Mesenchymal stem cell (in vitro differentiated cells and primary cell): Measurements from ENCODE around the gene AMN.
"Not testable (repeated sequence)": the region's sequence is repeated elsewhere in the genome, so short reads cannot be mapped to it uniquely, and the experiment has no call there.

Source experiments
- DNase-seq: peaks from one replicate; pipeline ENCODE4 v3.0.0-alpha.2; 2013
- H2AFZ ChIP-seq: one replicate; pipeline ENCODE4 v1.6.1; 2013; ENCODE audit warnings: low read depth, mild to moderate bottlenecking, control low read depth, inconsistent platforms, low read length, moderate library complexity
- H2AK5ac ChIP-seq: 2 replicates; pipeline ENCODE4 v1.6.1; 2013; ENCODE audit warnings: low read length, moderate library complexity, mild to moderate bottlenecking, inconsistent platforms; ENCODE audit not compliant: severe bottlenecking
- H2BK120ac ChIP-seq: one replicate; pipeline ENCODE4 v1.6.1; 2013; ENCODE audit warnings: low read depth, mild to moderate bottlenecking, inconsistent platforms, low read length, moderate library complexity
- H2BK12ac ChIP-seq, 2 experiments: one replicate each; pipeline ENCODE4 v1.6.1; 2013; ENCODE audit warnings: inconsistent platforms in 2 of 2, low read length in 2 of 2, mild to moderate bottlenecking in 2 of 2, moderate library complexity in 2 of 2, control low read depth in 1 of 2
- H2BK15ac ChIP-seq: one replicate; pipeline ENCODE4 v1.6.1; 2013; ENCODE audit warnings: mild to moderate bottlenecking, low read depth, inconsistent platforms; ENCODE audit not compliant: poor library complexity, severe bottlenecking
- H2BK5ac ChIP-seq: 2 replicates; pipeline ENCODE4 v1.6.1; 2013; ENCODE audit warnings: low read depth, mild to moderate bottlenecking, low read length, control low read depth, inconsistent platforms; ENCODE audit not compliant: poor library complexity, severe bottlenecking
- H3K14ac ChIP-seq, 2 experiments: one replicate each; pipeline ENCODE4 v1.6.1; 2013; ENCODE audit warnings: inconsistent platforms in 2 of 2, low read length in 2 of 2, control low read depth in 1 of 2, mild to moderate bottlenecking in 1 of 2, moderate library complexity in 1 of 2
- H3K18ac ChIP-seq, 2 experiments: one replicate each; pipeline ENCODE4 v1.6.1; 2013; ENCODE audit warnings: inconsistent platforms in 2 of 2, low read length in 2 of 2, control low read depth in 1 of 2, low read depth in 1 of 2, mild to moderate bottlenecking in 1 of 2
- H3K23ac ChIP-seq, 2 experiments: one replicate each; pipeline ENCODE4 v1.6.1; 2013; ENCODE audit warnings: inconsistent platforms in 2 of 2, low read length in 2 of 2, mild to moderate bottlenecking in 2 of 2, moderate library complexity in 2 of 2, control low read depth in 1 of 2
- H3K27ac ChIP-seq: 2 replicates; pipeline ENCODE4 v1.5.1; 2013; ENCODE audit warnings: mild to moderate bottlenecking, moderate library complexity, low read length, control low read depth, inconsistent platforms; ENCODE audit not compliant: poor library complexity, severe bottlenecking
- H3K27me3 ChIP-seq, 2 experiments: 2 replicates each; pipeline versions ENCODE4 v1.6.1 to v1.7.0; 2013; ENCODE audit warnings: low read length in 2 of 2, mild to moderate bottlenecking in 2 of 2, moderate library complexity in 2 of 2, control low read depth in 1 of 2, inconsistent platforms in 1 of 2; ENCODE audit not compliant: control insufficient read depth in 1 of 2, insufficient read depth in 1 of 2
- H3K36me3 ChIP-seq, 2 experiments: 2 replicates each; pipeline versions ENCODE4 v1.6.1 to v1.7.0; 2013; ENCODE audit warnings: low read length in 2 of 2, control low read depth in 1 of 2, inconsistent platforms in 1 of 2, low read depth in 1 of 2, mild to moderate bottlenecking in 1 of 2; ENCODE audit not compliant: insufficient read depth in 2 of 2, control insufficient read depth in 1 of 2
- H3K4ac ChIP-seq, 2 experiments: one replicate each; pipeline ENCODE4 v1.6.1; 2013; ENCODE audit warnings: inconsistent platforms in 2 of 2, low read length in 2 of 2, mild to moderate bottlenecking in 2 of 2, moderate library complexity in 2 of 2, control low read depth in 1 of 2, low read depth in 1 of 2
- H3K4me1 ChIP-seq: 2 replicates; pipeline ENCODE4 v1.6.1; 2013; ENCODE audit warnings: low read depth, low read length, control low read depth; ENCODE audit not compliant: control insufficient read depth, insufficient read depth
- H3K4me2 ChIP-seq: 2 replicates; pipeline ENCODE4 v1.6.1; 2013; ENCODE audit warnings: low read length, mild to moderate bottlenecking, inconsistent platforms; ENCODE audit not compliant: poor library complexity, severe bottlenecking
- H3K4me3 ChIP-seq, 2 experiments: 2 replicates each; pipeline versions ENCODE4 v1.5.1 to v1.7.0; 2013; ENCODE audit warnings: low read length in 2 of 2, mild to moderate bottlenecking in 2 of 2, control low read depth in 1 of 2, low read depth in 1 of 2; ENCODE audit not compliant: insufficient read depth in 1 of 2
- H3K79me1 ChIP-seq: replicated peaks from 2 replicates; pipeline ENCODE4 v1.6.1; 2013; ENCODE audit warnings: mild to moderate bottlenecking, control low read depth, low read length, inconsistent platforms; ENCODE audit not compliant: poor library complexity, severe bottlenecking
- H3K9ac ChIP-seq: 2 replicates; pipeline ENCODE4 v1.7.0; 2013; ENCODE audit warnings: mild to moderate bottlenecking, low read length, moderate library complexity
- H3K9me3 ChIP-seq: 2 replicates; pipeline ENCODE4 v1.7.0; 2013; ENCODE audit warnings: mild to moderate bottlenecking, low read length; ENCODE audit not compliant: control insufficient read depth
- H4K8ac ChIP-seq: one replicate; pipeline ENCODE4 v1.6.1; 2013; ENCODE audit warnings: inconsistent platforms, mild to moderate bottlenecking, low read length, moderate library complexity
- H4K91ac ChIP-seq: one replicate; pipeline ENCODE4 v1.6.1; 2013; ENCODE audit warnings: mild to moderate bottlenecking, low read length, inconsistent platforms
- WGBS: methylation state at CpG from one replicate; pipeline ENCODE4 v1.1.7; 2013; ENCODE audit warnings: mixed read lengths; 5-methylcytosine and 5-hydroxymethylcytosine counted together

The AMN gene

DNA sequence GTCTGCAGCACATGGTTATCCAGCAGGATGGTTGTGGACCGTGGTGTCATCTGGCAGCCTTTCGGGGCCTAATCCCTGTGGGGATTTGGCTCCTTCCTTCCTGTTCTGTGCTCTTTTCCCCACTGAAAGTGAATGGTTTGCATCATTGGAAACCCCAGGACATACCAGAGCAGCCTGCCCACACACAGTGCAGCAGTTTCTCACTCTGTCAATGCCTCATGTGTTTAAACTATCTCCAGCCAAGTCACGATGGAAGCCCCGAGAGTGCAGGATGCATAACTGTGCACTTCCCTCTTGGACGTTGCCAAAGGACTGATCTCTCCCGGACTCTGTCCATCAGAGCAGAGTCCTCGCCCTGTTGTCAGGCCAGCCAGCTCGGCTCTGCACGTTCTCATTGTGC is 29.0 kb upstream of the AMN start:
- Histone ChIP-seq H2AK5ac (no peak overlapping the region), H3K36me3 (peaks cover 27 to 47% of the 10 kb centered on the region in 2 experiments), H2AFZ (no peak overlapping the region), H3K14ac (no peak overlapping the region), H2BK12ac (no peak overlapping the region), H3K4me1 (peaks cover 2% of the 10 kb centered on the region), H3K79me1 (no peaks in the 10 kb centered on the region), H3K4me3 (no peak overlapping the region), H4K91ac (no peak overlapping the region), H2BK15ac (no peak overlapping the region), H3K27me3 (no peaks in the 10 kb centered on the region), H3K27ac (no peak overlapping the region), H3K23ac (no peak overlapping the region), H2BK120ac (no peak overlapping the region), H3K18ac (no peak overlapping the region), H3K4me2 (no peak overlapping the region), H3K9ac (peak overlapping the region; percentile 21), H3K9me3 (no peaks in the 10 kb centered on the region), H3K4ac (no peak overlapping the region), H2BK5ac (no peak overlapping the region), H4K8ac (no peak overlapping the region)
- 44% methylated on average over 9 of the region's 9 CpGs for WGBS
- peak; percentile 97 for DNase-seq

DNA sequence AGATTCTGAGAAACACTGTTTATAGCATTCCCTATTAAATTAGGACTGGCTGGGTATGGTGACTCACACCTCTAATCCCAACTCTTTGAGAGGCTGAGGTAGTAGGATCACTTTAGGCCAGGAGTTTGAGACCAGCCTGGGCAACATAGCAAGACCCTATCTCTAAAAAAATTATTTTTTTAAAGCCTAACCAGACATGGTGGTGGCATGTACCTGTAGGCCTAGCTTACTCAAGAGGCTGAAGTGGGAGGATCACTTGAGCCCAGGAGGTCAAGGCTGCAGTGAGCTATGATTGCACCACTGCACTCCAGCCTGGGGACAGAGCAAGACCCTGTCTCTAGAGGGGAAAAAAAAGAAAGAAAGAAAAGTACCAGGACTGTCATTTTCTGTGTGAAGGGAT is 25.7 kb upstream of the AMN start:
- H3K23ac ChIP-seq, H3K9ac ChIP-seq, H2BK5ac ChIP-seq, DNase-seq, H2AK5ac ChIP-seq, H3K27ac ChIP-seq, H3K9me3 ChIP-seq, H2BK15ac ChIP-seq, H3K18ac ChIP-seq, H4K91ac ChIP-seq, H4K8ac ChIP-seq, H2BK12ac ChIP-seq, H2AFZ ChIP-seq, H3K4me2 ChIP-seq, H3K4me1 ChIP-seq, H3K4ac ChIP-seq, H3K4me3 ChIP-seq, H3K27me3 ChIP-seq, H3K79me1 ChIP-seq, H2BK120ac ChIP-seq, H3K14ac ChIP-seq: not testable (repeated sequence)
- H3K36me3 ChIP-seq: peaks cover 40 to 48% of the 10 kb centered on the region in 2 experiments

DNA sequence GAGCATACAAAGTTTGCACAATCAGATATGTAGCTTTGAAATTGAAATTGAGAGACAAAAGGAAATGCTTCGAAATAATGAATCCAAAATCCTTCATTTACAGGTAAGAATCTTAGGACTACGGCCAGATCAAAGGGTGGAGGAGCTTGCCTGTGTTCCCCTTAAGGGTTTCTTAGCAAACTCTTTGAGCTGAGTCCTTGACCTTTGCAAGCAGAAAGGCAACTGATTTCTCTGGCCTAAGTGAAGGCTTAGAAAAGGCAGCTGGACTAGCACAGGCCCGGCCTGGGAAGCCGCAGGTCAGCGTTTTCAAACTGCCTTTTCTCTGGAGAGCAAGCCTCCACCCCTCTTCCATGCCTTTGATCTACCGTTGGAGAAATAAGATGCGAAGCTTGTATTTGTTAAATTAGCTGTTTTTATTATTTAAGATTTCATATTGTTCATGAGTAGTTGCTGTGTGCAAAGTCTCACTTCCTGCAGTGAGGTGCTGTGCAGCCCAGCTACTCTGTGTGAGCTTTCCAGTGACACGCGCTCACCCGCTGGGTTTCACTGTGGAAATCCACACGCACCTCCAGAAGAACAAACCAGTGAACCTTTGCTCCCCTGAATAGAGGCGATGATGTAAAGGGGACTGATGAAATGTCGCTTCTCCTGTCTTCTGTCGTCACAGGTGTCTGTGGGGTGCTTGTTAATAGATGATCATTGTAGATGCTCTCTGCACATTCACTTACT is 25.0 kb upstream of the AMN start:
- DNase-seq: no peak
- Histone ChIP-seq H3K9me3 (no peaks in the 10 kb centered on the region), H2AK5ac (no peak overlapping the region), H3K18ac (no peak overlapping the region), H3K27ac (no peak overlapping the region), H2AFZ (no peak overlapping the region), H3K14ac (no peak overlapping the region), H3K27me3 (no peaks in the 10 kb centered on the region), H3K79me1 (peaks cover 3% of the 10 kb centered on the region), H3K4me3 (no peak overlapping the region), H2BK12ac (no peak overlapping the region), H3K4ac (no peak overlapping the region), H2BK5ac (no peak overlapping the region), H3K4me1 (peaks cover 2% of the 10 kb centered on the region), H2BK15ac (no peak overlapping the region), H4K8ac (no peak overlapping the region), H3K4me2 (no peak overlapping the region), H4K91ac (no peak overlapping the region), H3K23ac (no peak overlapping the region), H3K9ac (no peak overlapping the region), H3K36me3 (peaks cover 47 to 51% of the 10 kb centered on the region in 2 experiments), H2BK120ac (no peak overlapping the region)
- 93% methylated on average over 14 of the region's 14 CpGs for WGBS

DNA sequence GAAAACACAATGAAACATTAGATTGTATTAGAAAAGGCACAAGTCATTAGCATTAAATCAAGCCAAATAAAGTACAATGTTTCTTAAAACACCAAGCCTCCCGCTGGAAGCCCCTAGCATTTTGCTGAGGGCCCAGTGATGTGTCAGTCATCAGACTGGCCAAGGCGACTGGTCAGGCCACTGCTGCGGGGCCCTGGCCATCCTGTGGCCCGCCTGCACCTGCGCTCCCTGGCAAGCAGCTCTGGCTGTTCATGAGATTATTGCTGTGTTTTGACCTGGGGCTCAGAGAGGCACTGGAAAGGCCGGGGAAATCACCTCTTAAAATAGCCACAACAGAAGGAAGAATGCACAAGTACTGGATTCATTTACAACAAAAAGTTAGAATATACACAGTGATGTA is 24.2 kb upstream of the AMN start:
- Histone ChIP-seq H2AFZ (no peak overlapping the region), H3K4me2 (no peak overlapping the region), H3K36me3 (peaks cover 51 to 53% of the 10 kb centered on the region in 2 experiments), H3K23ac (no peak overlapping the region), H4K8ac (no peak overlapping the region), H2BK15ac (no peak overlapping the region), H3K18ac (no peak overlapping the region), H3K9me3 (no peaks in the 10 kb centered on the region), H3K27ac (no peak overlapping the region), H2AK5ac (no peak overlapping the region), H2BK5ac (no peak overlapping the region), H3K4me1 (peaks cover 1% of the 10 kb centered on the region), H3K14ac (no peak overlapping the region), H3K79me1 (peaks cover 3% of the 10 kb centered on the region), H3K4me3 (no peak overlapping the region), H2BK12ac (no peak overlapping the region), H3K4ac (no peak overlapping the region), H4K91ac (no peak overlapping the region), H3K9ac (no peak overlapping the region), H3K27me3 (no peaks in the 10 kb centered on the region), H2BK120ac (no peak overlapping the region)
- 80% methylated on average over 6 of the region's 6 CpGs for WGBS
- DNase-seq: no peak
